H1 (cell line): ENCODE data around the gene PRRX1. TPM values are rescaled to one million over a fixed set of nuclear protein-coding genes. Genes with fewer than 3 reads are reported as not detected.

ENCODE experiments used
- CHD7 ChIP-seq: fragments of 300-600 bp; sonication (generic); IDR thresholded peaks from 2 replicates; pipeline ENCODE4 v1.7.1; 2012; ENCODE audit warnings: low read length, moderate library complexity, mild to moderate bottlenecking, inconsistent platforms; ENCODE audit not compliant: insufficient replicate concordance
- KDM1A ChIP-seq: fragments of 200-600, 300-600 bp; sonication (generic); IDR thresholded peaks from 2 replicates; pipeline ENCODE4 v1.7.1; 2016; ENCODE audit warnings: mild to moderate bottlenecking, low read length, borderline replicate concordance
- polyA plus RNA-seq, 7 experiments: library from polyadenylated mRNA; depleted of rRNA in 3 of 7; stranded (reverse) in 5 of 7; unstranded in 2 of 7; fragments of >200 nt in 5 of 7; fragments of 200-250 nt in 2 of 7; gene quantifications; 1 replicate in 5 of 7; 2 replicates in 1 of 7; 4 replicates in 1 of 7; pipeline versions ENCODE4 v1.2.1 to v1.2.3, GENCODE V29; 2011 to 2013; ENCODE audit warnings: missing spikeins in 2 of 7, mixed read lengths in 2 of 7
- total RNA-seq: library from RNA; stranded (reverse); fragmentation: NEBNext Ultra II Directional; extraction: Animal tissue kit (Norgen Biotek cat#: 25700); gene quantifications from 2 replicates; pipeline ENCODE4 v1.2.1, GENCODE V29; 2021

PRRX1 gene
- total and polyA plus RNA-seq, 2 of the 8 experiments (the other 6 are each of a cell fraction or from before 2014, with no cell fraction given), result not detected

GRCh38 chr1:170682809-170683208 is 18.9 kb downstream of the PRRX1 start (continued):
- TF ChIP-seq CHD7 (no peak), KDM1A (peak; percentile 60; the same call in 1 of the 2 replicates)
